GM18951 (cell line): Measurements from ENCODE around the gene FCRLA.

Experiments used
- POLR2A ChIP-seq: IDR thresholded peaks from 4 replicates; pipeline ENCODE4 v1.6.1; 2011; ENCODE audit warnings: mild to moderate bottlenecking; ENCODE audit not compliant: insufficient read length, insufficient read depth; ENCODE audit errors: extremely low read depth
- in situ Hi-C: fragments of 300-500 bp; cut with MboI; formaldehyde crosslinking; loops from one replicate; pipeline ENCODE4 v1.12.0; 2022; ENCODE audit warnings: low sequenced_read_pairs, mixed read lengths, inconsistent platforms; ENCODE audit not compliant: unreplicated experiment

Gene FCRLA

DNA sequence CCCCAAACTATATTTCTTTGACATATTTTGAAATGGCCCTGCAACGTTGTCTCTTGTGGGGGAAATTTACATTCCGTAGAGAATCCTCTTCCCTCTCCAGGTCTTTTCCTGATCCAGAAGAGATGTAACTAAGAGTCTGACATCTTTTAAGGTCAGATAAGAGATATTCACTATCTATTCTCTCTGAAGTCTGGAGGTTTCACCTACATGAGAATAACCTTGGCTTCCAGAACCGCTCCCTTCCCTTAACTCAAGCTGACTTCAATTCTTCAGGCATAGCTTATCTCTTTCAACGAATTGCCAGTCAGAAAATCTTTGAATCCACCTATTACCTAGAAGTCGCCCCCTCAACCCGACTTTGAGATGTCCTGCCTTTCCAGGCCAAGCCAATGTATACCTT is 24.2 kb downstream of the FCRLA start:
- TF ChIP-seq POLR2A = no peak
- in situ Hi-C loops = loop anchor here (25.0 kb wide), 1 partner anchor 94 kb away; the partner anchor contains the start of gene FCGR3B

DNA sequence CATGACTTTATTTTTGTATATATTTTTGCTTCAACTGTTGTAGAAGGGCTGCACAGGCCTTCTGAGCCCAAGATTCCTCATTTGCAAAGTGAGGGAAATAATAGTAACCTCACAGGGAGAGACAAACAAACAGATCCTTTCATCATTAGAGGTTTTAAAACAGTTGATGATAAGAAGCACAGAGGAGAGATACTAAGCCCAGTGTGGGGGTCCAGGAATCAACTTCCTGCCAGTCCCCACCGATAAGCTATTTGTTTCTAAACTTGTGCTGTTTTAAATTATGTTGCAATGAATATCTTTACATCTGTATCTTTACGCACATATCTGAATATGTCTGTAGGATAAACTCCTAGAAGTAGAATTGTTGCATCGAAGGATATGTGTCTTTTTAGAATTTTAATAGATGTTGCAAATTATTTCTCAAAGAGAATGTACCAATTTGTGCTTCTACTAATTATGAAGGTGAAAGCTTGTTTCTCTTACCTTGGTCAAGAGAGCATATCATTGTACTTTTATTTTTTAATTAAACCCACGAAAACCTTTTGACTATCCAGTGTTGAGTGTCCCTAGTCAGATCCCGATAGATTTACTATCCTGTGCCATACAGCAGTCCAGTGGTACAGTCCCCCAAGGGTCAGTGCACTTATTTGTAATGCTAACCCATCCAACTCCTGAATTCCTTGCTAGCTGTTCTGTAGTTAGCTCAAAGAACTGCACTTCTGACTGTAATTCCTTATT is 25.1 kb downstream of the FCRLA start:
- TF ChIP-seq POLR2A = no peak
- in situ Hi-C loops = loop anchor here (25.0 kb wide), 1 partner anchor 95 kb away; the partner anchor contains the start of gene FCGR3B

DNA sequence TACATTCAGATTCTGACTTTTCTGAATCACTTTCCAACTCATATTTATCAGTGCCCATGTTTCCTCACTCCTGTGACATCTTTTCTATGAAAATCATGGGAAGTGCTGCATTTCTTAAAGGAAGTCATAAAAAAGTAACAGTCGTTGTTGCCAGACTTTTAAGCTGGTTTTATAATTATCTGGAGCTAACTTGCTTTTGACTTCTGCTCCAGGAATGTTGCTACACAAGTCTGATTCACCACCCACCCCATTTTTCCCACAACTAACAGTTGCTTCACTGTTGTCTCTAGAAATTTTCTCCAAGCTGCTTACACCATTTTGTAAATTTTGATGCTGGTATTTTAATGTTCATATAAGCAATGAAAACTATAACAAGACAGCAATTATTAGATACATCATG is 26.5 kb downstream of the FCRLA start:
- TF ChIP-seq POLR2A = no peak
- in situ Hi-C loops = loop anchor here (25.0 kb wide), 1 partner anchor 96 kb away; the partner anchor contains the start of gene FCGR3B

DNA sequence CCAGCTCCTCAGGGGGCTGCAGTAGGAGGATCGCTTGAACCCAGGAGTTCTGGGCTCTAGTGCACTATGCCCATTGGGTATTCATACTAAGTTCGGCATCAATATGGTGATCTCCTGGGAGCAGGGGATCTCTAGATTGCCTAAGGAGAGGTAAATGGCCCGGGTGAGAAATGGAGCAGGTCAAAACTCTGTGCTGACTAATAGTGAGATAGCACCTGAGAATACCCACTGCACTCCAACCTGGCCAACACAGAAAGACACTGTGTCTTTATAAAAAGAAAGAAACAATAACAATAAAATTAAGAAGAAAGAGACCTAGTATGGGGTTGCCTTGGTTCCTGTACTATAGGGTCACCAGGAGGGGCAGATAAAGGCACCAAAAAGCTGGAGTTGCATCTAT is 28.8 kb downstream of the FCRLA start:
- in situ Hi-C loops = loop anchor here (25.0 kb wide), 1 partner anchor 99 kb away; the partner anchor contains the start of gene FCGR3B
- TF ChIP-seq POLR2A = no peak

DNA sequence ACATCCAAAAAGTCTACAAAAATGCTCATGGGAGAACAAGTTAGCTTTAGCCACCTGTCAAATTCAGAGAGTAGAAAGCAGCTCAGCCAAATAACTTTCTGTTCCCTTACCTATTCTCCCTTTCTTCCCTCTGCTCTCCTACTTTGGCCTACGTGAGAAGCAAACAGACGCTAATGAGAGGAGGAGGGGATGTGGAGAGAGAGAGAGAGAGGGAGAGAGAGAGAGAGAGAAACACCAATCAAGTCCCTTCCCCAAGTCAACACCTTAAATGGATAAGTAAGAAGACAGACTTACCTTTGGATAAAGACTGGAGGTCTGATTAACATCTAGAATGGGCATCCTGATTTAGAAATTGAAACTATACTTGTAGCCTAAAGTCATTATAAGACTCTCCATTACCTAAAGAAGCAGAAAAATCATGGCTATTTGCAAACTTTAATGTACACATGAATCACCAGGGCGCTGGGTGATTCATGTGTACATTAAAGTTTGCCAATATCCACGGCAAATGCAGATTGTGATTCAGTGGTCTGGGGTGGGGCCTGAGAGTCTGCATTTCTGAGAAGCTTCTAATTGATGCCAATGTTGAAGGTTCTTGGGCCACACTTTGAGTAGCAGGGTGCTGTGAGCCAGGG is 29.4 kb downstream of the FCRLA start:
- in situ Hi-C loops = loop anchor here (25.0 kb wide), 1 partner anchor 99 kb away; the partner anchor contains the start of gene FCGR3B
- TF ChIP-seq POLR2A = no peak

DNA sequence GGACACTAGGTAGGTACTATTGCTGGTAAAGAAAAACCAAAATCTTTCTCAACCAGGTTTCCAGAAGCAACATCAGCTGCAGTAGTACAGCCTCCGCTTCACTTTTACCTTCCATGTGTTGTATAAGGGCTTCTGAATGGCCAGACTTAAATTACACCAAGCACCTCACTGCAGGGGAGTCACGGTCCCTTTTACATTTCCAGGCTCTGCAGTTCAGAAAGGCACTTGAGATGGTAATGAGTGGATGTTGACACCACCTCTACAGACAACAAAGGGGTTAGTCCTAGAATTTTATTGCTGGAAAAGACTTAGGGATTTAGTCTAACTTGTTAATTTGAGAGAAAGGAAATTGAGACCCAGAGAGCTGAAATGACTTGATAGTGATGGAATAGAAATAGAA is 30.6 kb downstream of the FCRLA start:
- in situ Hi-C loops = loop anchor here (25.0 kb wide), 1 partner anchor 100 kb away; the partner anchor contains the start of gene FCGR3B
- TF ChIP-seq POLR2A = no peak

DNA sequence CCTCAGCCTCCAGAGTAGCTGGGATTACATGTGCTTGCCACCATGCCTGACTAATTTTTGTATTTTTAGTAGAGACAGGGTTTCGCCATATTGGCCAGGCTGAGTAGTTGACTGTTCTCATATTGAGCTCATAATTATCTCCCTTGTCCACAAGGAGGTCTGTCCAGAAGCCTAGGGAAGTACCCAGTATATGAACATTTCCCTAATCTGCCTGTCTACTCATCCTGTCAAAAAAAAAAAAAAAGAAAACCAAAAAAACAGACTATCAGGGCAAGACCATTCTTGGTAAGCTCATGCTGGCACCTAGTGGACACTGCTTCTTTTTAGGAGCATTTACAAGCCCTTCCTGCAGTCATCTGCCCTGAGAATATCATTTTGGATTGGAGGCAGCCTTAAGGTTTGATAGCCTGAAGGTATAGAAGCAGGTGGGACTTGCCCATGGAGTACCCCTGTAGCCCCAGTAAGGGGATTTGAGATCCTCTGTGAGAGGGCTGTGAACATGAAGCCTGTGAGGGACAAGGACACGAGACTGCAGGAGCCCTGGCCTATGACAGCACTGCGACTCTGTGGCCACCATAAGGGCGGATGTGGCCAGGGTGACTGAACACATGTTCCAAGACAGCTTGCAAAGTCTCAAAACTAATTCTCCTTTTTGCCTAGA is 31.7 kb downstream of the FCRLA start:
- in situ Hi-C loops = loop anchor here (25.0 kb wide), 1 partner anchor 101 kb away; the partner anchor contains the start of gene FCGR3B
- TF ChIP-seq POLR2A = peak; percentile 29

DNA sequence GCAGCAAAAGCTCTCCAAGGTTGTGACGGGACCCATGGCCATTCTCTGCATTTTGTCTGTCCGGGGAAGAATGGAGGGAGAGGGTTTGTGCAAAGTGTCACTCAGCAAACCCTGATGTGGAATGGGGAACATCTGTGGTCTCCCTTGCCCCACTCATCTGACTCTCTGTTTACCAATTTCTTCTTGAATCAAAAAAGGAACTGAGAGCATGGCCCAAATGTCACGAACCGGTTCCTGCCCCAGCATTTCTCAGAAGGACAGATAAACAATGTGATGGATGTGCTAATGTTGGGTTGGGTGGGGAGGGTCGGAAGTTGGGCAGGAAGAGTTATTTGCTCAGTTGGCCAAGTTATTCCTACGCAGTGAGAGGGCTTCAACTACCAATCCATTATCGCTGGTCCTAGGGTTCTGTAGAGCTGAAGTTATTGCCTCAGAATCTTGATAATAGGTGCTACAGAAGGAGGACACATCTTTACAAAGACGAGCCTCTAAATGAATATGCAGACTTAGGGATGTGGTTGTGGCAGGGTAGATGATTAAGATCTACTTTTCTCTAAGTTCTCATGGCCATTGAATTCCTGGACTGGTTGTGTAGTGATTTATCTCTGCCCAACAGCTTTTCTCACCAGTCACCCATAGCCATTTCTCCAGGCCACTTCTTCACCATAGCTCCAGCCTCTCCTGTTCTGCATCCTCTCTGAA is 33.0 kb downstream of the FCRLA start:
- in situ Hi-C loops = loop anchor here (10.0 to 25.0 kb wide), 2 partner anchors 103 to 255 kb away; partner anchors contain the start of gene FCGR3B
- no peak for TF ChIP-seq POLR2A

DNA sequence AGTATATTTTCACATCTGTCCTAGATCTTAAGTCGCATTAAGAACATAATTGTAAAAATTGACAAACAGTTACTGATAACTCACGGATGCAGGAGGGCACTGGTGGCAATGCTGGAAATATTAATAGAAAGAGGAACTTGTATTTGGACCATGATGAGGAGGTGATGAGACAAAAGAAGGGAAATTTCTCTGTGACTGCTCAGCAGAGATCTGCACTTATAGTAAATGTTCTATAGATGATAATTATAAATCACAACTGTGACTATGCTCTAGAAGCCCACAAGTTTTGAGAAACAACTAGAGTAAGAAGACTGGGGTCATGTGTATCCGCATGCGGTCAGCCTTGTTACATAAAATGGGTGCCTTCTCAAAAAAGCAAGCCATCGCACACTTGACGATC is 33.9 kb downstream of the FCRLA start:
- in situ Hi-C loops = loop anchor here (10.0 to 25.0 kb wide), 2 partner anchors 104 to 256 kb away; partner anchors contain the start of gene FCGR3B
- TF ChIP-seq POLR2A = no peak

DNA sequence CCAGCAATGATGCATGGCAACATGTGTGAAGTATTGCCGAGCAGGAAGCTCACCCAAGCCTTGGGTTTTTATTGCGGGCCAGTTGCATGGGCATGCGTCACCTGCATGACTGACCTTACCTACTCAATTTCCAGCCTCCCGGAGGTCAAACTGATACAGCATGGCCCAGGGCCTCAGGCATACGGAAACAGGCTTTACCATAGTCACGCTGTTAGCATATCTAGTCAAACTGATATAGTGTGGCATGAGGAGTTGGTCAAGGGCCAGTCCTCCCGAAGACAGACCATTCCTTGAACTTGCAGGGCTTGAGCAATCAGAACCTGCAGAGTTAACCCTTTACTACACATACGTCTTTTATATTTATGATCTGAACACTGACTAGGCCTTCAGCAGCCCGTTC is 36.2 kb downstream of the FCRLA start:
- no peak for TF ChIP-seq POLR2A
- in situ Hi-C loops = loop anchor here (10.0 to 25.0 kb wide), 2 partner anchors 106 to 258 kb away; partner anchors contain the start of gene FCGR3B

DNA sequence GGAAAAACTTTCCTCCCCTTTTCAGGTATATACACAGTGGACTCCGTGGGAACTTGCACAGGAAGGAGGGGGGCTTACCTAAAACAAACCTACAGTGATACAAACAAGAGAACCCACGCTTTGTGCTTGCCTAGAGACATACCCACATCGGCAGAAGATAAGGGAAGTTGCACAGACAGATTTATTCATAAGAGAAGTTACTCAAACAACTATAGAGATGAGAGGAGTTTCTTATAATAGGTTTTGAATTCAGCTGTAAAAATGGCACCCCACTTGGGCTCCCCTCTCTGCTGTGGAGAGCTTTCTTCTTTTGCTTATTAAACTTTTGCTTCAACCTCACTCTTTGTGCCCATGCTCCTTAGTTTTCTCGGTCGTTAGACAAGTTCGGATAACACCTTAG is 40.8 kb downstream of the FCRLA start:
- in situ Hi-C loops = loop anchor here (10.0 to 25.0 kb wide), 2 partner anchors 110 to 263 kb away; partner anchors contain the start of gene FCGR3B
- no peak for TF ChIP-seq POLR2A

DNA sequence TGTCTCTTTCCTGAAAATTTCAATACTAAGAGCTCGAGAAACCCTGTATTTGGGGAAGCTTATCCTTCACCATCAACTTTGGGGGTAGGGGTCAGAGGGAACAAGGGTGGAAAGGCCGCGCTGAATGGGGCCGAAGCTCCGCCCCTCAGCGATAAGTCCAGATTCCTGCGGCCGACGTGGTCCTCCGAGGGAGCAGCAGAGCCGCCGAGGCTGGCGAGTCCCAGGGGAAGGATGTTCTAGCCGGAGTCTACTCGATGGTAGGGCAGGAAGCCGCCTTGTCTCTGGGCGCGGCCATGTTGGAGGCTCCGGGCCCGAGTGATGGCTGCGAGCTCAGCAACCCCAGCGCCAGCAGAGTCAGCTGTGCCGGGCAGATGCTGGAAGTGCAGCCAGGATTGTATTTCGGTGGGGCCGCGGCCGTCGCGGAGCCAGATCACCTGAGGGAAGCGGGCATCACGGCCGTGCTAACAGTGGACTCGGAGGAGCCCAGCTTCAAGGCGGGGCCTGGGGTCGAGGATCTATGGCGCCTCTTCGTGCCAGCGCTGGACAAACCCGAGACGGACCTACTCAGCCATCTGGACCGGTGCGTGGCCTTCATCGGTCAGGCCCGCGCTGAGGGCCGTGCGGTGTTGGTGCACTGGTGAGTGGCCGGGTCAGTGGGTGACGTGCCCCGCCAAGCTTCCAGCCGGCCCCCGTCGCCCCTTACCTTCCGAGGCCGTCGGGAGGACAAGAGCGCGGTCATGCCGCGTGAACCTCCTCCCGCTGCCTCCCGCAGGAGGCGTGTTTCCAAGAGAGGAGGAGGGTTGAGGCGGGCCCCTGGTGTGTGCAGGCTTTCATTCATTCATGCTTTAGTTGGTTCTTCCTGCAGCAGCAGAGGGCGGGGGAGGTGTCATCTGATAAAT is 42.7 kb downstream of the FCRLA start, which contains the start of gene DUSP12:
TSS of gene DUSP12 (plus strand) at position 278 of the 899 bp plus-strand sequence. CDS start at position 294, 16 bp downstream.
- in situ Hi-C loops = loop anchor here (10.0 to 25.0 kb wide), 2 partner anchors 112 to 265 kb away; partner anchors contain the start of gene FCGR3B
- peak; percentile 85 for TF ChIP-seq POLR2A
